ENCODE data around the gene KLRC4.

Gene KLRC4

GRCh38 chr12:10381928-10382628 is 27.5 kb downstream of the KLRC4 start:
- TF ChIP-seq FOXP2 (optimal IDR thresholded peaks at IDR 0.05; ENCODE audit: borderline replicate concordance, extremely low read depth, extremely low read length, insufficient read depth) = no peak
- no peak for TF ChIP-seq POLR2AphosphoS5 (IDR thresholded peaks at IDR 0.05; ENCODE audit: low read depth, low read length)
- no peak for TF ChIP-seq SIN3A (IDR thresholded peaks at IDR 0.05; ENCODE audit: borderline replicate concordance, insufficient read depth, low read length)
- TF ChIP-seq TAF1 (IDR thresholded peaks at IDR 0.05; ENCODE audit: borderline replicate concordance, insufficient read depth, low read length) = no peak
- TF ChIP-seq, protein P1, sequence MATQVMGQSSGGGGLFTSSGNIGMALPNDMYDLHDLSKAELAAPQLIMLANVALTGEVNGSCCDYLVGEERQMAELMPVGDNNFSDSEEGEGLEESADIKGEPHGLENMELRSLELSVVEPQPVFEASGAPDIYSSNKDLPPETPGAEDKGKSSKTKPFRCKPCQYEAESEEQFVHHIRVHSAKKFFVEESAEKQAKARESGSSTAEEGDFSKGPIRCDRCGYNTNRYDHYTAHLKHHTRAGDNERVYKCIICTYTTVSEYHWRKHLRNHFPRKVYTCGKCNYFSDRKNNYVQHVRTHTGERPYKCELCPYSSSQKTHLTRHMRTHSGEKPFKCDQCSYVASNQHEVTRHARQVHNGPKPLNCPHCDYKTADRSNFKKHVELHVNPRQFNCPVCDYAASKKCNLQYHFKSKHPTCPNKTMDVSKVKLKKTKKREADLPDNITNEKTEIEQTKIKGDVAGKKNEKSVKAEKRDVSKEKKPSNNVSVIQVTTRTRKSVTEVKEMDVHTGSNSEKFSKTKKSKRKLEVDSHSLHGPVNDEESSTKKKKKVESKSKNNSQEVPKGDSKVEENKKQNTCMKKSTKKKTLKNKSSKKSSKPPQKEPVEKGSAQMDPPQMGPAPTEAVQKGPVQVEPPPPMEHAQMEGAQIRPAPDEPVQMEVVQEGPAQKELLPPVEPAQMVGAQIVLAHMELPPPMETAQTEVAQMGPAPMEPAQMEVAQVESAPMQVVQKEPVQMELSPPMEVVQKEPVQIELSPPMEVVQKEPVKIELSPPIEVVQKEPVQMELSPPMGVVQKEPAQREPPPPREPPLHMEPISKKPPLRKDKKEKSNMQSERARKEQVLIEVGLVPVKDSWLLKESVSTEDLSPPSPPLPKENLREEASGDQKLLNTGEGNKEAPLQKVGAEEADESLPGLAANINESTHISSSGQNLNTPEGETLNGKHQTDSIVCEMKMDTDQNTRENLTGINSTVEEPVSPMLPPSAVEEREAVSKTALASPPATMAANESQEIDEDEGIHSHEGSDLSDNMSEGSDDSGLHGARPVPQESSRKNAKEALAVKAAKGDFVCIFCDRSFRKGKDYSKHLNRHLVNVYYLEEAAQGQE (IDR thresholded peaks at IDR 0.05; ENCODE audit: insufficient read depth in 1 of 2, low read depth in 2 of 2, low read length in 2 of 2) = no peak

DNA sequence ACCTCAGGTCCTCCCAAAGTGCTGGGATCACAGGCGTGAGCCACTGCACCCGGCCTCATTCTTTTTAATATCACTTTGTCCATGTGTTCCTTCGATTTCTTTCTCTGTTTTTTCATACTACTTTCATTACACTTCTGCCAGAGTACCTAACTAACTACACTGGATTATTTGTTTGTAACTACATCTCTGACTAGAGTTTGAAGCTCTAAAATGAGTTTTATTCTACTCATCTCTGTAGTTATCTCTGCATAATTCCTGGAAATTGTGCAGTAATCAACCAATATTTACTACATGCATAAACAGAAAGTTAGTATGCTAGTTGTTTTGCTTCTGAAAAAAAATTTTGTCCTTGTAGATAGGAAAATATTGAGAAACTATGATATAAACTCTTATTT is 34.9 kb downstream of the KLRC4 start:
- TF ChIP-seq TAF1 (IDR thresholded peaks at IDR 0.05; ENCODE audit: borderline replicate concordance, insufficient read depth, low read length) (no peak), POLR2AphosphoS5 (IDR thresholded peaks at IDR 0.05; ENCODE audit: low read depth, low read length) (no peak), FOXP2 (optimal IDR thresholded peaks at IDR 0.05; ENCODE audit: borderline replicate concordance, extremely low read depth, extremely low read length, insufficient read depth) (no peak), SIN3A (IDR thresholded peaks at IDR 0.05; ENCODE audit: borderline replicate concordance, insufficient read depth, low read length) (no peak)
- TF ChIP-seq, protein P1 (IDR thresholded peaks at IDR 0.05; ENCODE audit: insufficient read depth in 1 of 2, low read depth in 2 of 2, low read length in 2 of 2) = no peak

DNA sequence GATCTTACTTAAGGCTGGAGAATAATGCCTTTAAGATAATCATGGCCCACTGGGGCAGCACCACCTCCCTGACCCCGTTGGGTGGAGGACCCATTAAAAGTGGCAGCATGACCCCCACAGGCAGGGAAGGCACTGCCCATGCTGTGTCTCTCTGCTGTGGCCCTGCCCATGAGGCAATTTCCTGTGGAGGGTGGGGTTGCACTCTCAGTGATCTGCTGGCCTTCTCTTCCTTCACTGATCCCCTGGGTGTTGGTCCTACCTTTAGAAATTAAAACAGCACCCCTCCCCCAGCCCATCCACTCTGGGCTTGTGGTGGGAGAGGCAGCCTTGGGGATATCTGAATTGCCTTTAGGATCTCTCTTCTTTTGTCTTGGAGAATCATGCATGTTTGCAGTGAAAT is 37.0 kb downstream of the KLRC4 start:
- TF ChIP-seq POLR2AphosphoS5 (IDR thresholded peaks at IDR 0.05; ENCODE audit: low read depth, low read length) (no peak), FOXP2 (optimal IDR thresholded peaks at IDR 0.05; ENCODE audit: borderline replicate concordance, extremely low read depth, extremely low read length, insufficient read depth) (no peak), SIN3A (IDR thresholded peaks at IDR 0.05; ENCODE audit: borderline replicate concordance, insufficient read depth, low read length) (no peak), TAF1 (IDR thresholded peaks at IDR 0.05; ENCODE audit: borderline replicate concordance, insufficient read depth, low read length) (no peak)
- TF ChIP-seq, protein P1 (IDR thresholded peaks at IDR 0.05; ENCODE audit: insufficient read depth in 1 of 2, low read depth in 2 of 2, low read length in 2 of 2) = no peak

DNA sequence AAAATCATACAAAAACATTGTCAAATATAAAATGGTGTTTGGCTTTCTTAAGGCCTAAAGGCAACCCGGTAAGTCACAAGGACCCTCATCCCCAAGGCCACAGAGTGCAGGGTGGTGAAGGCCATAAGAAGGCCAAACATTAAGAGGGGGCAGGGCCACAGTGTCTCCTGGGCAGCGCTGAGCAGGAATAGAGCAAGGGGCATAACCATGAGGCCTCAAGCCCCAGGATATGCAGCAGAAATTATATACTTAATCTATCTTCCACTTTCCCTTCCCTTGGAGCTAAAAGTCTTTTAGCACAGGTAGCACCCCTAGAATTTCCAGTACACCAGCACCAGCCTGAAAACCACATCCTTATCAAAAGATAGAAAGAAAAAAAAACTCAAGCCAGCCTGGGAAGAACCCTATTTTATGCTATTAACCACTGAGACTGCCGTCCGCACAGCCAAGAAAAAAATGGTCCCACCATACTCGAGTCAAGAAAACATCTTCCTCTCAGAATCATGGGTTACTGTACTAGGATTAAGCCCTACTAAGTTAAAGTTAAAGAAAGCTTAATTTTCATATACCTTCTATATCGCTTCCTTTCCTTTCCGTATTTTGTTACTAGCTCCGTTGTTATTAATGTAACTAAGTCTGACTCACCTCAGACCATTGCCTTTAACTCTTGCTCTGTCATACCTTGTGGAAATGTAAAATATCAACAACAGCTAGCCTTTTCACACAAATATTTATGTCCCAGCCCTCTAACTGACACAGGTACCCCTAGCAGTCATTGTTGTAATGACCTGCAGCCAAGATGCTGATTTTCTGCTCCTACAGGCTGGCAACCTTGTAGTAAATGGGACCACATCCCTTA is 39.8 kb downstream of the KLRC4 start:
- no peak for TF ChIP-seq POLR2AphosphoS5 (IDR thresholded peaks at IDR 0.05; ENCODE audit: low read depth, low read length)
- no peak for TF ChIP-seq TAF1 (IDR thresholded peaks at IDR 0.05; ENCODE audit: borderline replicate concordance, insufficient read depth, low read length)
- TF ChIP-seq, protein P1 (IDR thresholded peaks at IDR 0.05; ENCODE audit: insufficient read depth in 1 of 2, low read depth in 2 of 2, low read length in 2 of 2) = no peak
- no peak for TF ChIP-seq FOXP2 (optimal IDR thresholded peaks at IDR 0.05; ENCODE audit: borderline replicate concordance, extremely low read depth, extremely low read length, insufficient read depth)
- TF ChIP-seq SIN3A (IDR thresholded peaks at IDR 0.05; ENCODE audit: borderline replicate concordance, insufficient read depth, low read length) = no peak

Data from PFSK-1 (cell line).